HG02870 (cell line): ENCODE measurements around the gene STXBP2.
"Not testable (repeated sequence)": the region's sequence is repeated elsewhere in the genome, so short reads cannot be mapped to it uniquely, and the experiment has no call there.

Experiments used
- ATAC-seq: cut with Tn5 transposase; IDR thresholded peaks from one replicate; pipeline ENCODE4 v1.9.1; 2021; ENCODE audit warnings: mild to moderate bottlenecking, moderate library complexity; ENCODE audit not compliant: unreplicated experiment

The STXBP2 gene

GRCh38 chr19:7631577-7631976, 5.3 kb upstream of the STXBP2 start:
- no peak for ATAC-seq

- ATAC-seq: no peak
These were observed 4.3 kb upstream of the STXBP2 start for GRCh38 chr19:7632340-7633203.

GRCh38 chr19:7633698-7634097, 3.2 kb upstream of the STXBP2 start, which contains the start of gene PCP2:
TSS of gene PCP2 (minus strand) at chr19:7633719. CDS start at chr19:7633457, 262 bp downstream.
- ATAC-seq: no peak

- no peak for ATAC-seq
These were observed 1.2 kb upstream of the STXBP2 start for GRCh38 chr19:7635670-7636069.

- ATAC-seq: no peak
These were observed 606 bp upstream of the STXBP2 start for GRCh38 chr19:7636317-7636690.

GRCh38 chr19:7637374-7638256, 705 bp downstream of the STXBP2 start:
- no peak for ATAC-seq

- ATAC-seq: no peak
These were observed 2.0 kb downstream of the STXBP2 start for GRCh38 chr19:7638802-7639465.

- no peak for ATAC-seq
These were observed 3.0 kb downstream of the STXBP2 start for GRCh38 chr19:7639863-7640348.

GRCh38 chr19:7640803-7641202, 3.9 kb downstream of the STXBP2 start:
- no peak for ATAC-seq

- ATAC-seq: no peak
These were observed 4.7 kb downstream of the STXBP2 start for GRCh38 chr19:7641290-7642276.

GRCh38 chr19:7642295-7643030, 5.6 kb downstream of the STXBP2 start:
- no peak for ATAC-seq

GRCh38 chr19:7643031-7643415, 6.1 kb downstream of the STXBP2 start:
- no peak for ATAC-seq

GRCh38 chr19:7643629-7644549, 7.0 kb downstream of the STXBP2 start:
- ATAC-seq: not testable (repeated sequence)

- ATAC-seq: no peak
These were observed 7.6 kb downstream of the STXBP2 start for GRCh38 chr19:7644550-7644877.

GRCh38 chr19:7645163-7645562, 8.3 kb downstream of the STXBP2 start:
- ATAC-seq: no peak

- no peak for ATAC-seq
These were observed 8.9 kb downstream of the STXBP2 start for GRCh38 chr19:7645656-7646425.

GRCh38 chr19:7646426-7646700, 9.5 kb downstream of the STXBP2 start:
- no peak for ATAC-seq

- ATAC-seq: no peak
These were observed 10.2 kb downstream of the STXBP2 start for GRCh38 chr19:7647156-7647555.
